Left renal pelvis (tissue), 4 donors: ENCODE data around the gene NAPEPLD. TPM values are rescaled to one million over a fixed set of nuclear protein-coding genes. Genes with fewer than 3 reads are reported as not detected.
"Not testable (repeated sequence)": the region's sequence is repeated elsewhere in the genome, so short reads cannot be mapped to it uniquely, and the experiment has no call there.

Source experiments
- DNase-seq, 4 donors: peaks; one replicate each; pipeline ENCODE4 v3.0.0-alpha.2; 2013; ENCODE audit warnings: low read depth in 4 of 4, low spot score in 3 of 4
- polyA plus RNA-seq, 4 donors: library from polyadenylated mRNA; unstranded; fragments of 120-200 nt; gene quantifications; one replicate each; pipeline ENCODE4 v1.2.1, GENCODE V29; 2013; ENCODE audit not compliant: insufficient read length in 4 of 4

The NAPEPLD gene
- polyA plus RNA-seq = 10 to 100 TPM; 26.7 to 46.5 (median 37.9) TPM

- peak; percentile 77 to 91 (median 82) for DNase-seq
Observed at GRCh38 chr7:103148994-103149807, at the start of gene NAPEPLD. Gene NAPEPLD (minus strand): TSS chr7:103149099. CDS start chr7:103128776, 20,323 bp downstream.

GRCh38 chr7:103198079-103198478, 49.2 kb upstream of the NAPEPLD start:
- DNase-seq = not testable (repeated sequence)

GRCh38 chr7:103195364-103195763, 46.5 kb upstream of the NAPEPLD start:
- DNase-seq = not testable (repeated sequence)

GRCh38 chr7:103172415-103173146, 23.7 kb upstream of the NAPEPLD start:
- DNase-seq = not testable (repeated sequence)

- not testable (repeated sequence) for DNase-seq
Observed at GRCh38 chr7:103171695-103172414, 23.0 kb upstream of the NAPEPLD start.

GRCh38 chr7:103166921-103167544, 18.1 kb upstream of the NAPEPLD start:
- not testable (repeated sequence) for DNase-seq

GRCh38 chr7:103163087-103163825, 14.4 kb upstream of the NAPEPLD start:
- not testable (repeated sequence) for DNase-seq

- not testable (repeated sequence) for DNase-seq
Observed at GRCh38 chr7:103162641-103163040, 13.7 kb upstream of the NAPEPLD start.

GRCh38 chr7:103161998-103162616, 13.2 kb upstream of the NAPEPLD start:
- not testable (repeated sequence) for DNase-seq

GRCh38 chr7:103159072-103159471, 10.2 kb upstream of the NAPEPLD start:
- not testable (repeated sequence) for DNase-seq

- not testable (repeated sequence) for DNase-seq
Observed at GRCh38 chr7:103155331-103156024, 6.6 kb upstream of the NAPEPLD start.

- DNase-seq = no peak
Observed at GRCh38 chr7:103154042-103154441, 5.1 kb upstream of the NAPEPLD start.

- DNase-seq = not testable (repeated sequence)
Observed at GRCh38 chr7:103152744-103153617, 4.1 kb upstream of the NAPEPLD start.

GRCh38 chr7:103151993-103152676, 3.2 kb upstream of the NAPEPLD start:
- DNase-seq = not testable (repeated sequence)

GRCh38 chr7:103150192-103150591, 1.3 kb upstream of the NAPEPLD start:
- DNase-seq = no peak

GRCh38 chr7:103149808-103150180, 895 bp upstream of the NAPEPLD start:
- no peak for DNase-seq
